ENCODE results near the gene PHF11. TPM values are rescaled to one million over a fixed set of nuclear protein-coding genes. Genes with fewer than 3 reads are reported as not detected.

Gene PHF11
- polyA plus RNA-seq, 4 donors = 27.0 to 52.5 (median 36.1) TPM

DNA sequence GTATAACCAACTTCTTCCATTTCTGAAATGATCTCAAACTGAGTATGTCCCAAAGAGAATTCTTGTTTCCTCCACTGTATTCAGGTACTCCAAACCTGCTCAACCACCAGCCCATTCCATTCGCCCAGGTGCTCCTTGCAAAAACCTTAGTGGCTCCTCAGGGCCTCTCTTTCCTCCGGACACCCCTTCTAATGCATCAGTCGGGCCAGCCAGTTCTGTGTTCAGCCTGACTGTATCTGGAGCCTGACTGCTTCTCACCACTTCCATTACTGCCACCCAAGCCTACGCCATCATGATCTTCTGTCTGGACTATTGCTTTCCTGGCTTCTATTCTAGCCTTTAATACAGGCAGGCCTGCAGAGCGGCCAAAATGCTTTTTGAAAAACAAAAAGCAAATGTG, 1.5 kb downstream of the PHF11 start:
- no peak for DNase-seq (ENCODE audit: low read depth in 4 of 4, low spot score in 3 of 4)

DNA sequence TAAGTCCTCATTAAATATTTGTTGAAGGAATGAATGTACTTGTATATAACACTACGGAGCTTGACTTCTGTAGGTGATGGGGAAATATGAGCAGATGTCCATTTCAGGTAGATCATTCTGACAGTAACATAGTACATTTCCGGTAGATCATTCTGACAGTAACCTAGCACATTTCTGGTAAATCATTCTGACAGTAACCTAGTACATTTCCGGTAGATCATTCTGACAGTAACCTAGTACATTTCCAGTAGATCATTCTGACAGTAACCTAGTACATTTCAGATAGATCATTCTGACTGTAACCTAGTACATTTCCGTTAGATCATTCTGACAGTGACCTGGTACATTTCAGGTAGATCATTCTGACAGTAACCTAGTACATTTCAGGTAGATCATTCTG, 2.5 kb downstream of the PHF11 start:
- DNase-seq (ENCODE audit: low read depth in 4 of 4, low spot score in 3 of 4) = no peak

- DNase-seq (ENCODE audit: low read depth in 4 of 4, low spot score in 3 of 4) = no peak
Measured at GRCh38 chr13:49499889-49500660, 4.3 kb downstream of the PHF11 start.

DNA sequence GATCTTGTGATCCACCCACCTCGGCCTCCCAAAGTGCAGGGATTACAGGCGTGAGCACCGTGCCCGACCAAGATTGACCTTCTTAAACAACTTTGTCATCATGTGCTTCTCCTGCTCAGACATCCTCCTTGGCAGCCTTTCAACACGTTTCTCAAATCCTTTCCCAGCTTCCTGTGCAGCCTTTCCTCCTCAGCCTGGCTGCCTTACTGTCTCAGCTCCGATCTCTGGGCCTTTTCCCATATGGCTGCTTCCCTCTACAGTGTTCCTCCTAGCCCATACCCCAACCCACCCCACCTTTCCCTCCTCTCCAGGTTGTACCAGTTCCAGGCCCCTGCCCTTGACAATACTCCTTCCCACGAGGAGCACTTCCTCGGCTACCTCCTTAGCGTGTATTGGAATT, 7.2 kb downstream of the PHF11 start:
- DNase-seq (ENCODE audit: low read depth in 4 of 4, low spot score in 3 of 4) = no peak

- no peak for DNase-seq (ENCODE audit: low read depth in 4 of 4, low spot score in 3 of 4)
Measured at GRCh38 chr13:49503951-49504350, 8.2 kb downstream of the PHF11 start.

DNA sequence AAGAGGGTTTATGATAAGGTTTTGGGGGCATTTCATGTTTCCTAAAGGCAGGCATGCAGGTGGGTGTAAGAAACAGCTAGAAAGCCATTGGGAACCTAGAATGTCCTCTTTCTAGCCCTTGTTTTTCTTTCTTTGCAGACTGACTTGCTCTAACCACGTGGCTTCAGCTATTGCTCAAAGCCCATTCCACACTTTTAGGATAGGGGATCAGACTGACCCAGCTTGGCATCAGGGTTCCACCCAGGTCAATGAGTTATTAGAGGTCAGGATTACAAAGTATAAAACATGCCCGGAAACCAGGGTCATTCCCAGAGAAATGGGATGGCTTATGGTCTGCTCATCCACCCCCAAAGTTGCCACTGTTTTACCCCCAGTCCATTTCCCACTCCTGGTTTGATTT, 16.8 kb downstream of the PHF11 start:
- DNase-seq (ENCODE audit: low read depth in 4 of 4, low spot score in 3 of 4) = no peak

GRCh38 chr13:49516467-49516866, 20.7 kb downstream of the PHF11 start:
- DNase-seq (ENCODE audit: low read depth in 4 of 4, low spot score in 3 of 4) = no peak

GRCh38 chr13:49517461-49517860, 21.7 kb downstream of the PHF11 start:
- no peak for DNase-seq (ENCODE audit: low read depth in 4 of 4, low spot score in 3 of 4)

- no peak for DNase-seq (ENCODE audit: low read depth in 4 of 4, low spot score in 3 of 4)
Measured at GRCh38 chr13:49521224-49521623, 25.5 kb downstream of the PHF11 start.

DNA sequence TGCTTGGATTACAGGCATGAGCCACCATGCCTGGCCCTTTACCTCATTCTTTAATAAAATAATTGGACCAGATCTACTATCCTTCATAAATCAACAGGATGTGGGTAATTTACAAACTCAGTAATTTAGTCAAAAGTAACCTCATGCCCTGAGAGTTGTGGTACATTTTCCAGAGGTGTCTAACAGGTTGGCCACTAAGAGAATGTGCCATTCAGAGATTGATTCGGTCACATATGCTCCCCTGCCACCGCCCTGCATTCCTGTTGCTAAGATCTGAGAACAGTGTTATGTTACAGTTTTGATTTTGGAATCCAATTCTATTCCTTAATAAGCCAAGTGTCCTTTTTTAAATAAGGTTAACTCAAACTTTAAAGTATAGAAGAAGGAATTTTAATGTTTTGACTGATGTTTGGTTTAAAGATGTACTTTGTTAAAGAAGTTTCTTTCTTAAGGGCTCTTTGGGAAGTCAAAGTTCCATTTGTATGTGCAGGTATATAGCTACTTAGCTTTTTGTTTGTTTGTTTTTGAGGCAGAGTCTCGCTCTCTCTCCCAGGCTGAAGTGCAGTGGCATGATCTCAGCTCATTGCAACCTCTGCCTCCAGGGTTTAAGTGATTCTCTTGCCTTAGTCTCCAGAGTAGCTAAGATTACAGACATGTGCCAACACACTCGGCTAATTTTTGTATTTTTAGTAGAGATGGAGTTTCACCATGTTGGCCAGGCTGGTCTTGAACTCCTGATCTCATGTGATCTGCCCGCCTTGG, 29.2 kb downstream of the PHF11 start:
- no peak for DNase-seq (ENCODE audit: low read depth in 4 of 4, low spot score in 3 of 4)

- DNase-seq (ENCODE audit: low read depth in 4 of 4, low spot score in 3 of 4) = no peak
Measured at GRCh38 chr13:49527123-49527522, 31.4 kb downstream of the PHF11 start.

DNA sequence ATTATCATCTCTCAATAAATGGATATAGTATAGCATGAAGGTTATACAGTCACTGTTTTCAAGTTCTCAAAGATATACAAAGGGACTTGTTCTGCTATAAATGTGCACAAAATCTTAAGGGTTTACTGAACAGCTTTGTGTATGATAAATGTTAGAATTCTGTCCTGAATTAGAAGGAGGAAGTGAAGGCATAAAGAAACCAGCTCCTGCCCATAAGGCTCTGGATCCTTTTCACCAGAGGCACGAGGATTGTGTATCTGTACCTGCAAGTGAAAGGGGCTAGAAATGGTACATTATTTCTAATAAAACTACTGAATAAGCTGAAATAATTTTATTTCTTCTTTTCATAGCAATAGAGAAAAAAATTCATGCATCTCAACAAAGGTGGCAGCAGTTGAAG, 32.4 kb downstream of the PHF11 start:
- no peak for DNase-seq (ENCODE audit: low read depth in 4 of 4, low spot score in 3 of 4)

DNA sequence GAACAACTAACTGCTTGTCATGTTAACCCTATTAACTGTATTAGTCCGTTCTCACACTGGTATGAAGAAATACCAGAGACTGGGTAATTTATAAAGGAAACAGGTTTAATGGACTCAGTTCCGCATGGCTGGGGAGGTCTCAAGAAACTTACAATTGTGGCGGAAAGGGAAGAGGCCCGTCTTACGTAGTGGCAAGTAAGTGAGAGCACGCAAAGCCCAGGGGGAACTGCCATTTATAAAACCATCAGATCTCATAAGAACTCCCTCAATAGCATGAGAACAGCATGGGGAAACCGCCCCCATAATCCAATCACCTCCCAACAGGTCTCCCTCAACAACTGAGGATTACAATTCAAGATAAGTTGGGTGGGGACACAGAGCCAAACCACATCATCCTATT, 34.7 kb downstream of the PHF11 start:
- no peak for DNase-seq (ENCODE audit: low read depth in 4 of 4, low spot score in 3 of 4)

DNA sequence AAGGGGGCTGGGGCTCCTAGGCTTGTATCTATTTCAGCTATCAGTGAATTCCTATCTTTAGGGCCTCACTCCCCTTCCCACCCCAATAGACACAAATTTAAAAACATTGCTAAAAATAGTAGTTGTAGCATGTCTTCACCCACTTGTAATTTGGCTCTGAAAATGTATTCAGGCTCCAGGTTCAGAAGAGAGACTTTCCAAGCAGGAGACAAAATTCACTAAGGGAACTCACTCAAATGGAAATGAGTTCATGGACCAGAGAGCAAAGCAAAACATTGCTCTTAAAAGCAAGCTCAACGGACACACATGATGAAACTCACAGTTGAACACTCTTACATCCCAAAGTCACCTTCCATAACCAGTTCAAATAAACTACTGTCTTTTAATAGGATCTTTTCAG, 36.8 kb downstream of the PHF11 start:
- DNase-seq (ENCODE audit: low read depth in 4 of 4, low spot score in 3 of 4) = no peak

DNA sequence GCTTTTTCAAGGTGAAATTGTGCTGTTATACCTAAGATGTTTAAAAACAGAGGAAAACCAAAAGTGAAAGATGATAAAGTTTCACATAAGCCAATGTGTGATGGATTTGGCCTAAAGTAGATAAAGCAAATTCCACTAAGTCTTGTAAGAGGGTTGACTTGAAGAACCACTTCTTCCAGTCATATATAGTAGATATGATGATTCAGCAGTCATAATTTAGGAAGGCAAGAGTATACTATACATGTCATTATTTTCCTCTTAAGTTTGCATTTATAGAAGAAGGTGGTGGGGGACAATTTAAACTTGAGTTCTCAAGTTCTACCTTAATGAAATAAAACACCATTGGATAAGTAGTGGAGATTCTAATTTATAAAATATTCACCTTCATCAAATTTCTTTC, 37.3 kb downstream of the PHF11 start:
- no peak for DNase-seq (ENCODE audit: low read depth in 4 of 4, low spot score in 3 of 4)

DNA sequence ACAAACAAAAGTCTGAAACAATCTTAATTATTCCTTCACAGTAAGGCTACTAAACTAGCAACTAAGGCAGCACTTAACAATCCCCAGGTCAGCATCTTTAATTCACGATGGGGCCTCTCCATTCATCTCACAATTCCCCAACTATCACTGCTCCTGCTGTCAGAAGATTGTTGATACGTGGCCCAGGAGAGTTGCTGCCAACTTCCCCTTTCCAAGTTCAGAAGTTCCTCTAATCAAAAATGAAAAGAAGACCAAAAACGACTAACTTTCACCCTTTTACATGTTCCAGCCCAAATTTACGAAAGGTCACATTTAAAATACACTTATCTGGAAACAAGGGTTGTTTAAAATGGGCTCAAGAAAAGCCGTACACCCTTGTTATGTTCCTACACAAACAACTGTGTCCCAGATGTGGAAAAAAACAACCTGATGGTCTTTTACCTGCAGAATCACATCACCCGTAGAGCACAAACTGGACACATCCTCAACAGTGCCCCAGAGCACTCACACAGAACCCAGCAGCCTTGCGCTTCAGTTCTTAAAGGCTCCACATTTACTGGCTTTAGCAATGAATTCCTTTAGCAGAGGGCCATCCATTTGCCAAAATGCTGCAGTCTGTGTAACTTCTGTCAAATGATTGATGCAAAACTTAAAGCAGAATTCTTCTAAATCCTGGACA, 38.0 kb downstream of the PHF11 start:
- DNase-seq (ENCODE audit: low read depth in 4 of 4, low spot score in 3 of 4) = no peak

DNA sequence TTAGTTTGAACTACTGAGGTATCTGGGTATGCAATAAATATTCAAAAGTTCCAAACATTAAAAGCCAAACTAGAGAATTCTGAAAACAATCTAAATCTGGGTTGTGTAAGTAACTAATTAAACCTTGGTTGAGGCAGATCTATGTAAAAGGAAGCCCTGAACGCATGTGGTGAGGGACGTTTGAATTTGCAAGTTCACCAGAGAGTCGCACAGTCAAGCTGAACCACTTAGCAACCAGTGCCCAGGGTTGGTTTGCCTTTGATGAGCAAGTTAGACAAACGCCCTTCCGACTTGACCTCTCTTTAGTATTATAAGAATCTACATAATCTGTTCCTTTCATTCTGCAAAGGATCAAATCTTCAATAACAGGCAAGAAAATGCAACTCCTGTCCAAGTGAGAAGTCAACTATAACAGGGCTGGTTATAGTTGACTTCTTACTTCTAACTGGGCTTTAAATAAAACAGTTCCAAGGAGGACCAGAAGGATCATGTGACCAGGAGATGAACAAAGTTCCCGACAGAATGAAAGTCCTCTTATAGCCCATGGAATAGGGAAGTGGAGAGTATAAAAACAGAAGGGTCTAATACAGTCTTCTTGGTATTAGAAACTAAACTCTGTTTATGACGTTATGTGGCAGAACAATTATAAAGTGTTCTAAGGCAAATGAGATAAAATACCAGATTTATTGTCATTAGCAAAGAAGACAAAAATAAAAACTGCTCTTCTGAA, 40.6 kb downstream of the PHF11 start:
- DNase-seq (ENCODE audit: low read depth in 4 of 4, low spot score in 3 of 4) = no peak

DNA sequence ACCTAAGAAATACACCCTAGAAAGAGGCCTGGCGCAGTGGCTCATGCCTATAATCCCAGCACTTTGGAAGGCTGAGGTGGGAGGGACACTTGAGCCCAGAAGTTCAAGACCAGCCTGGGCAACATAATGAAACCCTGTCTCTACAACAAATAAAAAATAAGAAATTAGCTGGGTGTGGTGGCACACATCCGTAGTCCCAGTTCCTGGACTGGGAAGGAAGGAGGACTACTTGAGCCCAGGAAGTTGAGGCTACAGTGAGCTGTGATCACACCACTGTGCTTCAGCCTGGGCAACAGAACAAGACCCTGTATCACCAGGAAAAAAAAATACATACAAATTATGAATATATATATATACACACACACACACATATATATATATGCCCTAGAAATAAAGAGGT, 42.7 kb downstream of the PHF11 start:
- DNase-seq (ENCODE audit: low read depth in 4 of 4, low spot score in 3 of 4) = no peak

DNA sequence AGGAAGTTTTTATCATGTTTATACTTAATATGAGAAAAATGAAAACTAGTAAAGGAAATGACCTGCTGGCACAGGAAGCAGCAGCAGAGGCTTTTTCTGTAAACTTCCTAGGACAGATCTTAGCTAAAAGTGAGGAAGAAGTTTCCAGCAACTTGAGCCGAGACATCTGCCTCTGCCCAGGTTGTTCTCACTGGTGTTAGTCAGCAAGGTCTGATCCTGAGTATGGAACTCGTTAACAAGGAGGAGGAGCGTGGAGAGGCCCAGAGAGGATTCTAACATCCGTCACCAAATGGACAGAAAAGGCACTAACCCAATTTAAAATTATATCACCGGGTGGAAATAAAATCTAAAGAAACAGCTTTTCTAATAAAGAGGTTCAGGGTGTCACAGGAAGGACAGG, 43.6 kb downstream of the PHF11 start:
- no peak for DNase-seq (ENCODE audit: low read depth in 4 of 4, low spot score in 3 of 4)

GRCh38 chr13:49539746-49540145, 44.0 kb downstream of the PHF11 start:
- no peak for DNase-seq (ENCODE audit: low read depth in 4 of 4, low spot score in 3 of 4)

- no peak for DNase-seq (ENCODE audit: low read depth in 4 of 4, low spot score in 3 of 4)
Measured at GRCh38 chr13:49540552-49540951, 44.8 kb downstream of the PHF11 start.
